ENCODE measurements around the gene MINDY3. TPM values are rescaled to one million over a fixed set of nuclear protein-coding genes. Genes with fewer than 3 reads are reported as not detected.
"Not testable (repeated sequence)": the region's sequence is repeated elsewhere in the genome, so short reads cannot be mapped to it uniquely, and the experiment has no call there.

Gene MINDY3
- polyA plus RNA-seq, 1 donor: 27.4 TPM

GRCh38 chr10:15856328-15857015 is 3.8 kb downstream of the MINDY3 start:
- no peak for DNase-seq (ENCODE audit: low read depth)

GRCh38 chr10:15853800-15854199 is 6.5 kb downstream of the MINDY3 start:
- no peak for DNase-seq (ENCODE audit: low read depth)

GRCh38 chr10:15852111-15852557 is 8.2 kb downstream of the MINDY3 start:
- no peak for DNase-seq (ENCODE audit: low read depth)

GRCh38 chr10:15850337-15850978 is 9.8 kb downstream of the MINDY3 start:
- not testable (repeated sequence) for DNase-seq (ENCODE audit: low read depth)

GRCh38 chr10:15849316-15849715 is 11.0 kb downstream of the MINDY3 start:
- DNase-seq (ENCODE audit: low read depth): no peak

- no peak for DNase-seq (ENCODE audit: low read depth)
Observed at GRCh38 chr10:15847481-15847880, 12.8 kb downstream of the MINDY3 start.

GRCh38 chr10:15844517-15844916 is 15.8 kb downstream of the MINDY3 start:
- DNase-seq (ENCODE audit: low read depth): no peak

- DNase-seq (ENCODE audit: low read depth): no peak
Observed at GRCh38 chr10:15843695-15844094, 16.6 kb downstream of the MINDY3 start.

- DNase-seq (ENCODE audit: low read depth): no peak
Observed at GRCh38 chr10:15842556-15843169, 17.6 kb downstream of the MINDY3 start.

- no peak for DNase-seq (ENCODE audit: low read depth)
Observed at GRCh38 chr10:15841696-15842095, 18.6 kb downstream of the MINDY3 start.

- DNase-seq (ENCODE audit: low read depth): no peak
Observed at GRCh38 chr10:15836807-15837206, 23.5 kb downstream of the MINDY3 start.

- no peak for DNase-seq (ENCODE audit: low read depth)
Observed at GRCh38 chr10:15829495-15829894, 30.8 kb downstream of the MINDY3 start.

GRCh38 chr10:15824498-15824897 is 35.8 kb downstream of the MINDY3 start:
- DNase-seq (ENCODE audit: low read depth): peak; percentile 24

GRCh38 chr10:15822131-15822530 is 38.2 kb downstream of the MINDY3 start:
- DNase-seq (ENCODE audit: low read depth): no peak

- no peak for DNase-seq (ENCODE audit: low read depth)
Observed at GRCh38 chr10:15821046-15821683, 39.1 kb downstream of the MINDY3 start.

- DNase-seq (ENCODE audit: low read depth): no peak
Observed at GRCh38 chr10:15817409-15818046, 42.8 kb downstream of the MINDY3 start.

- no peak for DNase-seq (ENCODE audit: low read depth)
Observed at GRCh38 chr10:15815242-15815885, 44.9 kb downstream of the MINDY3 start.

- DNase-seq (ENCODE audit: low read depth): no peak
Observed at GRCh38 chr10:15814565-15814964, 45.7 kb downstream of the MINDY3 start.

- no peak for DNase-seq (ENCODE audit: low read depth)
Observed at GRCh38 chr10:15813415-15813814, 46.9 kb downstream of the MINDY3 start.

GRCh38 chr10:15809450-15809849 is 50.9 kb downstream of the MINDY3 start:
- no peak for DNase-seq (ENCODE audit: low read depth)

GRCh38 chr10:15808204-15808797 is 52.0 kb downstream of the MINDY3 start:
- DNase-seq (ENCODE audit: low read depth): no peak
